CD4-positive, CD25-positive, alpha-beta regulatory T cell (primary cell): ENCODE results near the gene TMEM263. TPM values are rescaled to one million over a fixed set of nuclear protein-coding genes. Genes with fewer than 3 reads are reported as not detected.
A peak's percentile ranks its signal among the peaks of the same experiment; 100 is the strongest.

ENCODE experiments used
- ATAC-seq, 2 donors: fragments of 150-1000 bp; cut with Tn5 transposase; one replicate each; pipeline ENCODE4 v1.10.0; 2021; ENCODE audit warnings: low read depth in 2 of 2, moderate number of reproducible peaks in 2 of 2, moderate library complexity in 1 of 2
- DNase-seq, 3 donors: peaks; one replicate each; pipeline versions ENCODE4 v3.0.0 to v3.0.0-alpha.2; 2012 to 2022; ENCODE audit warnings: mixed read lengths in 1 of 3
- H3K27ac ChIP-seq: one replicate; pipeline ENCODE4 v1.7.0; 2013; ENCODE audit warnings: mild to moderate bottlenecking, low read length; ENCODE audit not compliant: insufficient read depth, poor library complexity, severe bottlenecking
- H3K27me3 ChIP-seq: one replicate; pipeline ENCODE4 v1.7.0; 2013; ENCODE audit warnings: low read length; ENCODE audit not compliant: control insufficient read depth, insufficient read depth
- H3K36me3 ChIP-seq: one replicate; pipeline ENCODE4 v1.7.0; 2013; ENCODE audit warnings: mild to moderate bottlenecking, low read length, moderate library complexity; ENCODE audit not compliant: control insufficient read depth, insufficient read depth
- H3K4me1 ChIP-seq: 2 replicates; pipeline ENCODE4 v1.7.0; 2013; ENCODE audit warnings: mild to moderate bottlenecking, low read length; ENCODE audit not compliant: insufficient read depth, control insufficient read depth, poor library complexity, severe bottlenecking
- H3K4me3 ChIP-seq: one replicate; pipeline ENCODE4 v1.7.0; 2013; ENCODE audit warnings: low read depth, mild to moderate bottlenecking, low read length, moderate library complexity
- H3K9me3 ChIP-seq, 2 experiments: 1 replicate in 1 of 2; 2 replicates in 1 of 2; pipeline ENCODE4 v1.7.0; 2013; ENCODE audit warnings: low read length in 2 of 2, mild to moderate bottlenecking in 1 of 2, moderate library complexity in 1 of 2; ENCODE audit not compliant: control insufficient read depth in 2 of 2
- H3K27ac Mint-ChIP-seq, 3 donors: one replicate each; pipeline ENCODE4 v1.8.0; 2020 to 2022; ENCODE audit warnings: mild to moderate bottlenecking in 3 of 3, mixed read lengths in 3 of 3, moderate library complexity in 2 of 3
- H3K27me3 Mint-ChIP-seq: one replicate; pipeline ENCODE4 v1.8.0; 2022; ENCODE audit warnings: mild to moderate bottlenecking, mixed read lengths
- H3K36me3 Mint-ChIP-seq: one replicate; pipeline ENCODE4 v1.8.0; 2020; ENCODE audit warnings: mixed read lengths
- H3K4me1 Mint-ChIP-seq, 4 donors: one replicate each; pipeline ENCODE4 v1.8.0; 2020 to 2022; ENCODE audit warnings: mixed read lengths in 4 of 4, mild to moderate bottlenecking in 1 of 4
- H3K4me3 Mint-ChIP-seq, 4 donors: one replicate each; pipeline ENCODE4 v1.8.0; 2020 to 2022; ENCODE audit warnings: mild to moderate bottlenecking in 4 of 4, mixed read lengths in 4 of 4, moderate library complexity in 3 of 4
- H3K9me3 Mint-ChIP-seq, 7 donors: one replicate each; pipeline ENCODE4 v1.8.0; 2020 to 2022; ENCODE audit warnings: mixed read lengths in 7 of 7, mild to moderate bottlenecking in 3 of 7, moderate library complexity in 2 of 7
- polyA plus RNA-seq, 4 donors: library from polyadenylated mRNA; unstranded; fragments of 300-500 nt; fragmentation: Illumina TruSeq; gene quantifications; one replicate each; pipeline ENCODE4 v1.2.3, GENCODE V29; 2021
- total RNA-seq: library from RNA; stranded (reverse); gene quantifications from one replicate; pipeline ENCODE4 v1.2.3, GENCODE V29; 2022

Gene TMEM263
- total and polyA plus RNA-seq, 5 donors from 2014 or later, result 27.3 to 37.8 (median 33.2) TPM

DNA sequence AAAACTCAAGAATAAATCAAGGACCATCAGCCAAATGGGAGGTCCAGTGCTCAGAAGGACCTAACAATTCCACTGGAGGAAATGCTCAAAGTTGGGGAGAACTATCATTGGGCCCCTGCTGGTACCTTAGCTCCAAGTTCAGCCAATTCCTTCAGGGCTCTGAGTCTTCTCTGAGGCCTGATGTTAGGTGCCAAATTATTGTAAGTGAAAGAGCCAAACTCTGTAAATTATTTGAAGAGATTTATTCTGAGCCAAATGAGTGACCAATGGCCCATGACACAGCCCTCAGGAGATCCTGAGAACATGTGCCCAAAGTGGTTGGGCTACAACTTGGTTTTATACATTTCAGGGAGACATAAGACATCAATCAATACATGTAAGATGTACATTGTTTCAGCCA, 8.2 kb upstream of the TMEM263 start:
- Mint-ChIP-seq H3K4me1 (peaks cover 0 to 3% (median under 1%) of the 10 kb centered on the region in 4 donors), H3K36me3 (no peaks in the 10 kb centered on the region), H3K4me3 (no peak overlapping the region), H3K27me3 (peaks cover 17% of the 10 kb centered on the region), H3K9me3 (peaks cover 2 to 10% (median 6%) of the 10 kb centered on the region in 7 donors), H3K27ac (no peak overlapping the region)
- no peaks in the 10 kb centered on the region for H3K36me3 ChIP-seq
- ATAC-seq (no peak), DNase-seq (no peak)
- no peak overlapping the region for H3K27ac ChIP-seq
- no peaks in the 10 kb centered on the region for H3K27me3 ChIP-seq
- no peak overlapping the region for H3K4me3 ChIP-seq
- peaks cover 7 to 11% of the 10 kb centered on the region in 2 experiments for H3K9me3 ChIP-seq
- H3K4me1 ChIP-seq, result no peaks in the 10 kb centered on the region

DNA sequence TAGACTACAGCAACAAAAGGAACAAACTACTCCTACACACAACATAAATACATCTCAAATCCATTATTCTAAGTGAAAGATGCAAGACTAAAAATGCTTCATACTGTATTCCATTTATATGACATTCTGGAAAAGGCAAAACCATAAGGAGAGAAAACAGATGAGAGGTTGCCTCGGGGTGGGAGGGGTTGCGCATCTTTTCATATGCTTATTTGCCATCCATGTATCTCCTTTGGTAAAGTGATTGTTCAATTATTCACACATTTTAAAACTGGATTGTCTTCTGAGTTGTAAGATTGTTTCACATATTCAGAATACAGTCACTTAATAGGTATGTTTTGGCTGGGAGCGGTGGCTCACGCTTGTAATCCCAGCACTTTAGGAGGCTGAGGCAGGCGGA, 5.1 kb upstream of the TMEM263 start:
- H3K27me3 Mint-ChIP-seq, result peaks cover 16% of the 10 kb centered on the region
- peaks cover 2 to 10% (median 6%) of the 10 kb centered on the region in 7 donors for H3K9me3 Mint-ChIP-seq
- Histone ChIP-seq H3K36me3 (no peaks in the 10 kb centered on the region), H3K27me3 (no peaks in the 10 kb centered on the region), H3K9me3 (peaks cover 7 to 9% of the 10 kb centered on the region in 2 experiments), H3K27ac (no peak overlapping the region), H3K4me3 (no peak overlapping the region), H3K4me1 (peaks cover 9% of the 10 kb centered on the region)
- no peaks in the 10 kb centered on the region for H3K36me3 Mint-ChIP-seq
- no peak for DNase-seq
- H3K4me3 Mint-ChIP-seq, result peak overlapping the region in 1 of 4 donors; percentile 17
- no peak for ATAC-seq
- peaks cover 0 to 18% (median 9%) of the 10 kb centered on the region in 4 donors for H3K4me1 Mint-ChIP-seq
- H3K27ac Mint-ChIP-seq, result no peak overlapping the region

DNA sequence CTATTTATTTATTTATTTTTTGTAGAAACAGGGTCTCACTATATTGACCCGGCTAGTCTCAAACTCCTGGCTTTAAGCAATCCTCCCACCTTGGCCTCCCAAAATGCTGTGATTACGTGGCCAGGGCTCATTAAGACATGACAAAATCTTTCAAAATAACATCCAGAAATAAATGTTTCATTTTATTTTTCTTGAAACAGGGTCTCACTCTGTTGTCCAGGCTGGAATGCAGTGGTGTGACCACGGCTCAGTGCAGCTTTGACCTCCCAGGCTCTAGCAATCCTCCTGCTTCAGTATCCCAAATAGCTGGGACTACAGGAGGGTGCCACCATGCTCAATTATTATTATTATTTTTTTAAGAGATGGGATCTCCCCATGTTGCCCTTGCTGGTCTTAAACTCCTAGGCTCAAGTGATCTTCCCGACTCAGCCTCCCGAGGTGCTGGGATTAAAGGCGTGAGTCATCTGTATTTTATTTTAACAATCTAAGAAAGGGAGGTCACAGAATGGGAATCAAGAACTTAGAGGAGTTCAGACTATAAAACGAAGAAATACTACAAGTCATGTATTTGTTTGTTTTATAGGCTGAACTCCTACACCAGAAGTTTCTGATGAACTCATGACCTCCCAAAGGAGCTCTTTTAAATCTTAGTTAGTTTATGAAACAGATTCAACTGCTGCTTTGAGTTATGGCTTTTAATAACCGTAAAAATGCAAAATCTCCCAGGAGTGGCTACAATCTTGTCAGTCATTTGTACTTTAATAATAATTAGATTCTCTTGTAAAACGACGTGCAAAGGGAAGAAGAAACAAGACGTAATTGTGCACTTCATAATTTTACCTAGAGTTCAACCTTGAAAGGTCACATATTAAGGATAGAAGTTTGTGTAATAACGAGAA, 2.1 kb upstream of the TMEM263 start:
- Histone ChIP-seq H3K4me1 (peaks cover 25% of the 10 kb centered on the region), H3K36me3 (no peaks in the 10 kb centered on the region), H3K9me3 (peaks cover 6 to 7% of the 10 kb centered on the region in 2 experiments), H3K4me3 (peak overlapping the region; percentile 51), H3K27me3 (no peaks in the 10 kb centered on the region), H3K27ac (no peak overlapping the region)
- DNase-seq (no peak), ATAC-seq (no peak)
- Mint-ChIP-seq H3K4me3 (peak overlapping the region; percentile 41 to 93 (median 88)), H3K36me3 (no peaks in the 10 kb centered on the region), H3K4me1 (peaks cover 15 to 36% (median 23%) of the 10 kb centered on the region in 4 donors), H3K9me3 (peaks cover 2 to 10% (median 4%) of the 10 kb centered on the region in 7 donors), H3K27me3 (peaks cover 8% of the 10 kb centered on the region), H3K27ac (peak overlapping the region in 1 of 3 donors; percentile 95)

GRCh38 chr12:106954462-106955376, 988 bp upstream of the TMEM263 start:
- ATAC-seq, result peak; percentile 20 to 29
- peak in 1 of 3 donors; percentile 11 for DNase-seq
- peaks cover 8% of the 10 kb centered on the region for H3K27me3 Mint-ChIP-seq
- H3K27ac Mint-ChIP-seq, result peak overlapping the region; percentile 94 to 95 (median 95)
- H3K4me3 ChIP-seq, result peak overlapping the region; percentile 73
- peak overlapping the region; percentile 88 for H3K27ac ChIP-seq
- H3K36me3 Mint-ChIP-seq, result no peaks in the 10 kb centered on the region
- H3K9me3 Mint-ChIP-seq, result peaks cover 0 to 5% (median 2%) of the 10 kb centered on the region in 7 donors
- peaks cover 25% of the 10 kb centered on the region for H3K4me1 ChIP-seq
- H3K4me1 Mint-ChIP-seq, result peaks cover 19 to 41% (median 27%) of the 10 kb centered on the region in 4 donors
- H3K9me3 ChIP-seq, result no peaks in the 10 kb centered on the region
- H3K4me3 Mint-ChIP-seq, result peak overlapping the region; percentile 92 to 97 (median 94)
- no peaks in the 10 kb centered on the region for H3K36me3 ChIP-seq
- no peaks in the 10 kb centered on the region for H3K27me3 ChIP-seq

DNA sequence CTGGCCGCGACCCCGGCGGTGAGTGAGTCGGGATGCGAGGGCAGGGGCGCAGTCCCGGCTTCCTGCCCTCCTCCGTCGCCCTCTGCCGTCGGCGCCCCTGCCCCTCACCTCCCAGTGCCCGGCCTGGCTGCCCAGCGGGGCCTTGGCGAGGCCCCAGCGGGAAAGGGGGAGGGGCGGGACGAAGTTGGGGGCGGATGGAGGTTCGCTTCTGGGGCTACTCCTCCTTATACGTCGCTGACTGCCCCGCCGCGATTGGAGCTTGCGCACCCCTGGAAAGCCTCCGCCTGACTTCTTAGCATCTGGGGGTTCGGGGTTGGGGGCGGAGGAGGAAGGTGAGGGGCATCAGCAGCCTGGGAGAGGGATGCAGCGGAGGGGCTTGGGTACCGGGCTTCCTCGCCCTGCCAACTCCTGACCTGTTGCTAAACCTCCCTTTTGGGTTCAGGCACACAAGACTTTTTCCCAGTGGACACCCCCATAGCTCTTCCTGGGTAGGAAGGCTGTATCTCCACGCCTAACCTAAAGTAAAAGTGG, 406 bp downstream of the TMEM263 start:
- peak; percentile 20 to 32 for ATAC-seq
- H3K4me3 Mint-ChIP-seq, result peak overlapping the region; percentile 93 to 97 (median 95)
- peak overlapping the region; percentile 88 for H3K27ac ChIP-seq
- peak overlapping the region; percentile 94 for H3K4me3 ChIP-seq
- peaks cover 0 to 2% (median 0%) of the 10 kb centered on the region in 7 donors for H3K9me3 Mint-ChIP-seq
- H3K4me1 ChIP-seq, result peaks cover 33% of the 10 kb centered on the region
- no peaks in the 10 kb centered on the region for H3K36me3 Mint-ChIP-seq
- H3K4me1 Mint-ChIP-seq, result peaks cover 19 to 44% (median 32%) of the 10 kb centered on the region in 4 donors
- peak; percentile 53 to 74 (median 59) for DNase-seq
- no peaks in the 10 kb centered on the region for H3K9me3 ChIP-seq
- H3K36me3 ChIP-seq, result no peaks in the 10 kb centered on the region
- peak overlapping the region; percentile 91 to 97 (median 93) for H3K27ac Mint-ChIP-seq
- H3K27me3 ChIP-seq, result no peaks in the 10 kb centered on the region
- no peaks in the 10 kb centered on the region for H3K27me3 Mint-ChIP-seq

DNA sequence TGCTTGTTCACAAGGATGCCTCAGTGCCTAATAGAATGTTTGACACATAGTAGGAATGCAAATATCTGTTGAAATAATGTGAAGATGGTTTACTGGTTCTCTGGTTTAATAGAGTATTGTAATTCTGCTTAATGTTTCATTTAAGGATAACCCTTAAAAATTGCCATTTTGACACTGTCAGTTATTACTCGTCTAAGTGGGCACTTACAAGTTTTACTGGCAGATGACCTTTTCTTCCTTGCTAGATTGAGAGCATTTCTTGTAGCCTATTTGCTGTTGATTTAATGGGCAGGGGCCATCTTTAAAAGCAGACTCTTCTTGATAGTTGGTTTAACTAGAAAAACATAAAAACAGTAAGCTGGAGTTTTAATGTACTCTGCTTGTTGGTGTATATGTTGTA, 1.9 kb downstream of the TMEM263 start:
- Histone ChIP-seq H3K4me1 (peaks cover 33% of the 10 kb centered on the region), H3K27me3 (no peaks in the 10 kb centered on the region), H3K27ac (no peak overlapping the region), H3K9me3 (no peaks in the 10 kb centered on the region), H3K4me3 (peak overlapping the region; percentile 94), H3K36me3 (no peaks in the 10 kb centered on the region)
- peak overlapping the region; percentile 93 to 97 (median 95) for H3K4me3 Mint-ChIP-seq
- H3K27me3 Mint-ChIP-seq, result no peaks in the 10 kb centered on the region
- DNase-seq (peak in 1 of 3 donors; percentile 19), ATAC-seq (no peak)
- peak overlapping the region; percentile 43 to 97 (median 91) for H3K27ac Mint-ChIP-seq
- H3K4me1 Mint-ChIP-seq, result peaks cover 22 to 47% (median 36%) of the 10 kb centered on the region in 4 donors
- peaks cover 2% of the 10 kb centered on the region for H3K36me3 Mint-ChIP-seq
- H3K9me3 Mint-ChIP-seq, result peaks cover 0 to 2% (median 0%) of the 10 kb centered on the region in 7 donors

DNA sequence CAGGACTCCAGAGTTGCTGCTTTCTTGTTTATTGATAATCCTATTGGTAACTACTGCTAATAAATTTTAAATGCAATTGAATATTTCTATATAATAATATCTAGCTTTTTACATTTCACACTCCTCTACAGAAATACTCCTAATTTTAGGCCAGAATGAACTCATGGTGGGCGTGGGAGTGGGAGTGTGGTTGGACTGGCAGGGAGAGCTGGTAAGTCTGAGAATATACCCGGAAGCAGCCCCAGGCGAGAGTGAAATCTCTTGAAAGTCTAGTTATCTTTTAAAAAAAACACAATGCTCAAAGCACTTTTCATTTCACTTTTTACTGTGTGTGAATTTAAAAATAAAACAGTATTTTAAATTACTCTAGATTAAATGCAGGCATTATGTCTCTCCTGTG, 4.7 kb downstream of the TMEM263 start:
- Mint-ChIP-seq H3K36me3 (peaks cover 22% of the 10 kb centered on the region), H3K4me3 (no peak overlapping the region), H3K4me1 (peaks cover 33 to 52% (median 38%) of the 10 kb centered on the region in 4 donors), H3K27ac (peak overlapping the region in 1 of 3 donors; percentile 55), H3K27me3 (no peaks in the 10 kb centered on the region), H3K9me3 (no peaks in the 10 kb centered on the region)
- no peaks in the 10 kb centered on the region for H3K27me3 ChIP-seq
- peaks cover 24% of the 10 kb centered on the region for H3K4me1 ChIP-seq
- ATAC-seq, result no peak
- DNase-seq, result no peak
- no peaks in the 10 kb centered on the region for H3K9me3 ChIP-seq
- H3K36me3 ChIP-seq, result peaks cover 2% of the 10 kb centered on the region
- no peak overlapping the region for H3K27ac ChIP-seq
- no peak overlapping the region for H3K4me3 ChIP-seq
